Body of pancreas (tissue), 4 donors: ENCODE data around the gene HPSE2. TPM values are rescaled to one million over a fixed set of nuclear protein-coding genes. Genes with fewer than 3 reads are reported as not detected.

Source experiments
- ATAC-seq: fragments of 150-250 bp; one replicate; pipeline ENCODE4 v1.9.1; 2016
- DNase-seq, 4 donors: peaks; one replicate each; pipeline ENCODE4 v3.0.0-alpha.2; 2019
- H3K27ac ChIP-seq, 4 donors: fragments of 200-600 bp; sonication (generic); 1 replicate in 3 of 4; 2 replicates in 1 of 4; pipeline versions ENCODE4 v1.5.1 to v1.6.1; 2016 to 2019; ENCODE audit warnings: mild to moderate bottlenecking in 1 of 4, mixed read lengths in 1 of 4, moderate library complexity in 1 of 4
- H3K27me3 ChIP-seq, 2 donors: fragments of 200-600 bp; sonication (generic); one replicate each; pipeline ENCODE4 v1.6.0; 2016; ENCODE audit warnings: mild to moderate bottlenecking in 1 of 2
- H3K36me3 ChIP-seq, 2 donors: fragments of 200-600 bp; sonication (generic); replicated peaks in 1 of 2; 2 replicates each; pipeline ENCODE4 v1.5.1; 2016; ENCODE audit warnings: low read depth in 2 of 2; ENCODE audit not compliant: insufficient read depth in 1 of 2
- H3K4me1 ChIP-seq: fragments of 200-600 bp; sonication (generic); one replicate; pipeline ENCODE4 v1.6.0; 2016
- H3K4me3 ChIP-seq, 2 donors: fragments of 200-600 bp; sonication (generic); 1 replicate in 1 of 2; 2 replicates in 1 of 2; pipeline ENCODE4 v1.5.1; 2016 to 2019
- H3K9me3 ChIP-seq, 3 donors: fragments of 200-600 bp; sonication (generic); 1 replicate in 2 of 3; 2 replicates in 1 of 3; pipeline ENCODE4 v1.5.1; 2016
- CTCF ChIP-seq, 7 experiments: fragments of 450-650 bp in 4 of 7; fragments of 200-600 bp in 3 of 7; sonication (generic) in 3 of 7; IDR thresholded peaks; one replicate each; pipeline ENCODE4 v1.5.1; 2016 to 2019; ENCODE audit warnings: antibody characterized with exemption in 7 of 7
- POLR2A ChIP-seq, 3 donors: fragments of 450-650 bp; IDR thresholded peaks; one replicate each; pipeline ENCODE4 v1.6.1; 2016; ENCODE audit warnings: antibody characterized with exemption in 3 of 3, mild to moderate bottlenecking in 2 of 3
- WGBS, 2 donors: methylation state at CpG; one replicate each; pipeline ENCODE4 v1.1.5; 2017; 5-methylcytosine and 5-hydroxymethylcytosine counted together
- intact Hi-C: fragments of 100-400 bp; cut with DNase I; formaldehyde crosslinking; loops from one replicate; pipeline ENCODE4 v1.15.1; 2023
- total RNA-seq, 2 donors: library from RNA; depleted of rRNA; stranded (reverse); fragments of >200 nt; gene quantifications; one replicate each; pipeline ENCODE4 v1.1.0, GENCODE V29; 2016

Gene HPSE2
- total RNA-seq, 2 donors from 2014 or later, result not detected

DNA sequence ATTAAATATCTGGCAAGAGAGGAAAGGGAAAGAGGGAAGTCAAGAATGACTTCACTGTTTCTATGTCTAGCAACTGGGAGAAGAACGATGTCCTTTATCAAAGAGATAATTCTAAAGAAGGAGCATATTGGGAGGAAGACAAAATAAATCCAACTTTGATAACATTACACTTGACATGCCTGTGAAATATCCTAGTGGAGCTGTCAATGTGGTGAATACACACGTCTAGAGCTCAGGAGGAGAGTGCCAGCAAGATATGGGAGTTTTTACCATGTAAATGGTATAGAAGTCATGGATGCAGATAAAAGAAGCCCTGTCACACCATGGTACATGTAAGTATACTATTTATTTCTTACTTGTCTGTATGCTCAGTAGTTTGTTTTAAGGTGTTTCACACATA is 356.7 kb downstream of the HPSE2 start:
- H3K4me1 ChIP-seq, result peaks cover 4% of the 10 kb centered on the region
- WGBS, 2 donors, result 36 to 48% methylated on average over 2 of the region's 2 CpGs

GRCh38 chr10:98878418-98878817 is 357.2 kb downstream of the HPSE2 start:
- Histone ChIP-seq H3K27me3 (no peaks in the 10 kb centered on the region), H3K27ac (no peak overlapping the region), H3K36me3 (no peaks in the 10 kb centered on the region), H3K4me1 (peaks cover 4% of the 10 kb centered on the region), H3K4me3 (no peak overlapping the region), H3K9me3 (no peaks in the 10 kb centered on the region)
- DNase-seq, result no peak
- intact Hi-C loops, result no loop called here
- no peak for ATAC-seq
- no peak for TF ChIP-seq CTCF (IDR thresholded peaks at IDR 0.05)
- no peak for TF ChIP-seq POLR2A (IDR thresholded peaks at IDR 0.05)
- WGBS, 2 donors, result 43 to 44% methylated on average over 2 of the region's 2 CpGs

More for the DNA sequence above, 356.7 kb downstream of the HPSE2 start:
- no peak for ATAC-seq
- TF ChIP-seq POLR2A (IDR thresholded peaks at IDR 0.05) (no peak), CTCF (IDR thresholded peaks at IDR 0.05) (no peak)
- DNase-seq, result no peak
- intact Hi-C loops, result no loop called here
- Histone ChIP-seq H3K36me3 (no peaks in the 10 kb centered on the region), H3K27me3 (no peaks in the 10 kb centered on the region), H3K27ac (no peak overlapping the region), H3K4me3 (no peak overlapping the region), H3K9me3 (no peaks in the 10 kb centered on the region)

- no peaks in the 10 kb centered on the region for H3K36me3 ChIP-seq
- H3K27ac ChIP-seq, result no peak overlapping the region
- DNase-seq, result no peak
- H3K9me3 ChIP-seq, result no peaks in the 10 kb centered on the region
- H3K4me3 ChIP-seq, result no peak overlapping the region
- no peak for ATAC-seq
- H3K27me3 ChIP-seq, result no peaks in the 10 kb centered on the region
- intact Hi-C loops, result no loop called here
- TF ChIP-seq POLR2A (IDR thresholded peaks at IDR 0.05) (no peak), CTCF (IDR thresholded peaks at IDR 0.05) (no peak)
- 95% methylated on average over 2 of the region's 2 CpGs for WGBS, 2 donors
- no peaks in the 10 kb centered on the region for H3K4me1 ChIP-seq
Measured at GRCh38 chr10:98861962-98862361, 373.7 kb downstream of the HPSE2 start.

DNA sequence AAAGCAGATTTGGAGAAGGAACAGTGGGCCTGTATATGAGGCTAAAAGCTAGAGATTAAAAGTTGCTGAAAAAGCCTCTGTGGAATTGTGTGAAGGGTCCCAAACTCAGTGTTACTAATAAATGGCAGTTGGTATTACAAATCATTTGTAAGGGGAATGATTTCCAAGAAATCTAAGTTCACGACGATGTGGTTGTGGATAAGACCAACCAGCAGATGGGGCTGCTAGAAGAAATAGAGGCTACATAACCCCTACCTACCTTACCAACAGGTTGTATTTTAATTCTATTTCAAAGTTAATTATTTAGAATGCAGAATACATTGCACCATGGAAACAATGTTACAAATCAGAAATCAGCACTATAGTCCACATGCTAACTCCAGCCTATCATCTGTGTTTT is 377.1 kb downstream of the HPSE2 start:
- no peaks in the 10 kb centered on the region for H3K4me1 ChIP-seq
- no peaks in the 10 kb centered on the region for H3K9me3 ChIP-seq
- no peaks in the 10 kb centered on the region for H3K36me3 ChIP-seq
- no peak overlapping the region for H3K4me3 ChIP-seq
- 66 to 86% methylated on average over 2 of the region's 2 CpGs for WGBS, 2 donors
- no peak for DNase-seq
- H3K27me3 ChIP-seq, result no peaks in the 10 kb centered on the region
- no peak overlapping the region for H3K27ac ChIP-seq
- intact Hi-C loops, result no loop called here
- no peak for ATAC-seq
- TF ChIP-seq CTCF (IDR thresholded peaks at IDR 0.05) (no peak), POLR2A (IDR thresholded peaks at IDR 0.05) (no peak)

- Histone ChIP-seq H3K4me1 (no peaks in the 10 kb centered on the region), H3K27ac (no peak overlapping the region), H3K36me3 (no peaks in the 10 kb centered on the region), H3K27me3 (no peaks in the 10 kb centered on the region), H3K9me3 (no peaks in the 10 kb centered on the region), H3K4me3 (no peak overlapping the region)
- intact Hi-C loops, result no loop called here
- ATAC-seq (no peak), DNase-seq (no peak)
- TF ChIP-seq POLR2A (IDR thresholded peaks at IDR 0.05), result no peak
- TF ChIP-seq CTCF (IDR thresholded peaks at IDR 0.05), result no peak
- 69 to 74% methylated on average over 3 of the region's 3 CpGs for WGBS, 2 donors
Measured at GRCh38 chr10:98855403-98856189, 380.1 kb downstream of the HPSE2 start.
